Stimulated activated CD8-positive, alpha-beta memory T cell treated with anti-CD3 and anti-CD28 coated beads, Interleukin-2, amount 100 ng/mL, for 1 hour (primary cell): Measurements from ENCODE around the gene NUP155.
"Not testable (repeated sequence)": the region's sequence is repeated elsewhere in the genome, so short reads cannot be mapped to it uniquely, and the experiment has no call there.

Experiments
- DNase-seq, 2 donors: peaks; one replicate each; pipeline ENCODE4 v3.0.0-alpha.2; 2020; ENCODE audit warnings: low read depth in 2 of 2

NUP155 gene

GRCh38 chr5:37283214-37283820 is 87.6 kb downstream of the NUP155 start:
- no peak for DNase-seq

GRCh38 chr5:37275511-37275910 is 95.4 kb downstream of the NUP155 start:
- no peak for DNase-seq

GRCh38 chr5:37272511-37272910 is 98.4 kb downstream of the NUP155 start:
- DNase-seq, result no peak

GRCh38 chr5:37268100-37268499 is 102.8 kb downstream of the NUP155 start:
- DNase-seq, result not testable (repeated sequence)

GRCh38 chr5:37255774-37256358 is 115.0 kb downstream of the NUP155 start:
- no peak for DNase-seq

GRCh38 chr5:37254581-37254980 is 116.3 kb downstream of the NUP155 start:
- no peak for DNase-seq

DNA sequence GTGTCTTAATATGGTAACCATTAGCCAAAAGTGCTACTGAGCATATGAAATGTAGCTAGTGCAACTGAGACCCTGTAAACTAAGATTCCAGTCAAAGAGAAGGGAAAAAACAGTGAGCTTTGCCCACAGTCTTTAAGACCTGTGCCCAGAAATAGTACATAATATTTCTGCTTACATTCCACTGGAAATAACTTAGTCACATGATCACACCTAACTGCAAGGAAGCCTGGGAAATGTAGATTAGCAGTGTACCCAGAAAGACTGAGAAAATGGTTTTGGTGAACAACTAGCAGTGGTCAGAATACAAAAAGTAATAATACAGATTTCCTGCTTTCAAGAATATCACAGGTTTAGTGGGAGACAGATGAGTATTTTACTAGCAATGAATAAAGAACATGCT is 119.2 kb downstream of the NUP155 start:
- DNase-seq, result no peak

- DNase-seq, result no peak
Measured at GRCh38 chr5:37249815-37250164, 121.1 kb downstream of the NUP155 start.

GRCh38 chr5:37248970-37249814 is 121.7 kb downstream of the NUP155 start, which contains the start of gene CPLANE1:
Gene CPLANE1, minus strand, starts transcription at chr5:37249376. Its CDS starts 1,678 bp downstream, at chr5:37247698.
- peak; percentile 14 to 37 for DNase-seq

DNA sequence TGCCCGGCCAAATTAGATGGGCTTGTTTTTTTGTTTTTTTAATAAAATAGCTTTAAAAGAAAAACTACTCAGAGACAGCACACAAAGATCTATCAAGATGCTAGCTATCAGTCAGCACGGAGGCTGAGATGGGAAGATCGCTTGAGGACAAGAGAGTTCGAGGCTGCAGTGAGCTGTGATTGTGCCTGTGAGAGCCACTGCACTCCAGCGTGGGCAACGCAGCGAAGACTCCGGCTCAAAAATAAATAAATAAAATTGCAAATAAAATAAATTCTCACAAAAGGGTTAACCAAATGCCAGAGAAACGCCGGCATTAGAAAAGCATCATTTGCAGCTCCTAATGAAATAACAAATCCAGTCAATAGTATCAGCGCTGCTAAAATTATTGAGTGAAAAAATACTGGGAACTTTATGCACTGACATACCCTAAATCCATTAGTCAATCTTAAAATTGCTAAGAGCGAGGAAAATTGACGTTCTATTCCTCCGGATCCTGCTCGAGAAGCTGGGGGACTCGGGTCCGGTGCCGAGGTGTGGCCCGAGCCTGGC is 122.4 kb downstream of the NUP155 start:
- no peak for DNase-seq

DNA sequence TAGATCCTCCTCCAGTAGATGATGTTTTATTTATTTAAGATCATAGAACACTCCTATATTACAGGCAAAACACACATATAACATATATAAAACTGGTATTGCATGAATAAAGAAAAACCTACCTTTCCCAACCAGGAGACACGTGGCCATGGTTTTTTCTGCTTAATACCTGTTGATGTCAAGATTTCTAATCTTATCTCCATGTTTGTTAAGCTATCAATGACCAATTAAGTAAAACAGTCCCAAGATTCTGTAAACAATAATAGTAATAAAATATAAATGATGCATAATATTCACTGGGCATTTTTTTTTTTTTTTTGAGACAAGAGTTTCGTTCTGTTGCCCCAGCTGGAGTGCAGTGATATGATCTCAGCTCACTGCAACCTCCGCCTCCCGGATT is 123.4 kb downstream of the NUP155 start:
- no peak for DNase-seq

DNA sequence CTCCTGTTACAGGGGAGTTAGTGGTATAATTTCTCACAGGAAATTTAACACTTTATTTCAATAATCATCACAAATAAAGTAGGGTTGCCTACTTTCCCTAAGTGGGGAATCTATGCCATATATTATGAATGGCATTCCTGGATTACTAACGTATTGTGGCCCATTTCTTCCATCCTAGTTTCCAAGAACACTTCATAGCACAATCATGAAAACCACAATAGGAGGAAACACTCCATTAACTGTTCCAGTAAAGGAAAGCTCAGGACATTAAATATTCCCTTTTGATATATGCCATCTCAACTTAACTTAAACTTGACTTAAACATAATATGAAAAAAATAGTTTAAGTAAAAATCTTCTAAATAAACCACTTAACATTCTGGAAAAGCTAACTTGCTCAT is 123.9 kb downstream of the NUP155 start:
- no peak for DNase-seq
